DND-41 (cell line): Measurements from ENCODE around the gene ARFIP1.
"Not testable (repeated sequence)": the region's sequence is repeated elsewhere in the genome, so short reads cannot be mapped to it uniquely, and the experiment has no call there.

Experiments used
- ATAC-seq: fragments of 200-7000 bp; cut with Tn5 transposase; 3 replicates; pipeline ENCODE4 v1.9.1; 2021; ENCODE audit warnings: low read depth; ENCODE audit not compliant: insufficient read depth
- DNase-seq: peaks from one replicate; pipeline ENCODE4 v3.0.0-alpha.2; 2020
- H2AFZ ChIP-seq: 2 replicates; pipeline ENCODE4 v1.6.0; 2012; ENCODE audit warnings: low read depth, low read length
- H3K27ac ChIP-seq: 2 replicates; pipeline ENCODE4 v1.5.1; 2012; ENCODE audit warnings: low read length, inconsistent platforms
- H3K27me3 ChIP-seq: fragments of 200-600 bp; sonication (generic); 2 replicates; pipeline ENCODE4 v1.6.0; 2012; ENCODE audit warnings: low read length, mild to moderate bottlenecking, inconsistent platforms; ENCODE audit not compliant: insufficient read depth, poor library complexity
- H3K36me3 ChIP-seq: 2 replicates; pipeline ENCODE4 v1.5.1; 2012; ENCODE audit warnings: low read length, inconsistent platforms; ENCODE audit not compliant: insufficient read depth
- H3K4me1 ChIP-seq: 2 replicates; pipeline ENCODE4 v1.5.1; 2012; ENCODE audit warnings: mild to moderate bottlenecking, low read length; ENCODE audit not compliant: insufficient read depth
- H3K4me2 ChIP-seq: 2 replicates; pipeline ENCODE4 v1.6.0; 2012; ENCODE audit warnings: mild to moderate bottlenecking, moderate library complexity, low read length, inconsistent platforms; ENCODE audit not compliant: insufficient read depth
- H3K4me3 ChIP-seq, 2 experiments: fragments of 200-600 bp in 1 of 2; shearing (Covaris generic) in 1 of 2; 2 replicates each; pipeline ENCODE4 v1.5.1; 2012 to 2016; ENCODE audit warnings: inconsistent platforms in 2 of 2, low read length in 2 of 2, mild to moderate bottlenecking in 2 of 2, low read depth in 1 of 2, moderate library complexity in 1 of 2
- H3K79me2 ChIP-seq: 2 replicates; pipeline ENCODE4 v1.6.0; 2012; ENCODE audit warnings: low read length, inconsistent platforms; ENCODE audit not compliant: insufficient read depth
- H3K9ac ChIP-seq: 2 replicates; pipeline ENCODE4 v1.6.0; 2012; ENCODE audit warnings: low read depth, mild to moderate bottlenecking, inconsistent platforms, low read length, moderate library complexity
- H3K9me3 ChIP-seq: 2 replicates; pipeline ENCODE4 v1.5.1; 2012; ENCODE audit warnings: low read length, moderate library complexity, mild to moderate bottlenecking, inconsistent platforms; ENCODE audit not compliant: insufficient read depth, severe bottlenecking
- H4K20me1 ChIP-seq: 2 replicates; pipeline ENCODE4 v1.6.0; 2012; ENCODE audit warnings: low read length; ENCODE audit not compliant: insufficient read depth
- EZH2 ChIP-seq: IDR thresholded peaks from 3 replicates; pipeline ENCODE4 v1.6.1; 2012; ENCODE audit warnings: borderline replicate concordance, low read depth, mild to moderate bottlenecking, moderate library complexity, low read length, inconsistent platforms; ENCODE audit not compliant: severe bottlenecking
- TF ChIP-seq, protein P1 (sequence below): IDR thresholded peaks from 2 replicates; pipeline ENCODE4 v1.5.1; 2012; ENCODE audit warnings: borderline replicate concordance, low read length, moderate library complexity, mild to moderate bottlenecking; ENCODE audit not compliant: poor library complexity, severe bottlenecking; ENCODE audit errors: extremely low read depth

The ARFIP1 gene

DNA sequence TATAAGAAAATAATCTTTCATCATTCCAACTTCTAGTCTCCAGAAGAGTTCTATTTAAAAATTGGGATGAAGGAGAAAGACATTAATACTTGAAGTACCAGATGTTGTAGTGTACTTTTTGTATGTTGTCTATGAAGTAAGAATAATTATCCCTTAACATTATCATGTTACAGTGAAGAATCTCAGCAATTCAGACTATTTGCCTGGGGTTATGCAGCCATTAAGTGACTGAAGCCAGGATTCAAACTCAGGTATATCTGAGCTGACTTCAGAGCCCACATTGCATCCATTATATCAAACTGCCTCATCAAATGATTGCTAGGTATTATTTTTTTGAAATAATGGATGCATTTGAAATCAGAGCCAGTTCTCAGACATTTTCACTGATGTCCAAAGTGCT lies 80.3 kb downstream of the ARFIP1 start:
- DNase-seq (no peak), ATAC-seq (no peak)
- Histone ChIP-seq H2AFZ (no peak overlapping the region), H3K9ac (no peak overlapping the region), H3K9me3 (no peaks in the 10 kb centered on the region), H3K4me1 (no peaks in the 10 kb centered on the region), H3K27me3 (no peaks in the 10 kb centered on the region), H3K4me2 (no peak overlapping the region), H3K27ac (no peak overlapping the region), H4K20me1 (no peaks in the 10 kb centered on the region), H3K4me3 (no peak overlapping the region), H3K79me2 (no peaks in the 10 kb centered on the region), H3K36me3 (peaks cover 5% of the 10 kb centered on the region; the same call in 1 of the 2 replicates)
- no peak for TF ChIP-seq EZH2
- TF ChIP-seq, protein P1, sequence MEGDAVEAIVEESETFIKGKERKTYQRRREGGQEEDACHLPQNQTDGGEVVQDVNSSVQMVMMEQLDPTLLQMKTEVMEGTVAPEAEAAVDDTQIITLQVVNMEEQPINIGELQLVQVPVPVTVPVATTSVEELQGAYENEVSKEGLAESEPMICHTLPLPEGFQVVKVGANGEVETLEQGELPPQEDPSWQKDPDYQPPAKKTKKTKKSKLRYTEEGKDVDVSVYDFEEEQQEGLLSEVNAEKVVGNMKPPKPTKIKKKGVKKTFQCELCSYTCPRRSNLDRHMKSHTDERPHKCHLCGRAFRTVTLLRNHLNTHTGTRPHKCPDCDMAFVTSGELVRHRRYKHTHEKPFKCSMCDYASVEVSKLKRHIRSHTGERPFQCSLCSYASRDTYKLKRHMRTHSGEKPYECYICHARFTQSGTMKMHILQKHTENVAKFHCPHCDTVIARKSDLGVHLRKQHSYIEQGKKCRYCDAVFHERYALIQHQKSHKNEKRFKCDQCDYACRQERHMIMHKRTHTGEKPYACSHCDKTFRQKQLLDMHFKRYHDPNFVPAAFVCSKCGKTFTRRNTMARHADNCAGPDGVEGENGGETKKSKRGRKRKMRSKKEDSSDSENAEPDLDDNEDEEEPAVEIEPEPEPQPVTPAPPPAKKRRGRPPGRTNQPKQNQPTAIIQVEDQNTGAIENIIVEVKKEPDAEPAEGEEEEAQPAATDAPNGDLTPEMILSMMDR = no peak

DNA sequence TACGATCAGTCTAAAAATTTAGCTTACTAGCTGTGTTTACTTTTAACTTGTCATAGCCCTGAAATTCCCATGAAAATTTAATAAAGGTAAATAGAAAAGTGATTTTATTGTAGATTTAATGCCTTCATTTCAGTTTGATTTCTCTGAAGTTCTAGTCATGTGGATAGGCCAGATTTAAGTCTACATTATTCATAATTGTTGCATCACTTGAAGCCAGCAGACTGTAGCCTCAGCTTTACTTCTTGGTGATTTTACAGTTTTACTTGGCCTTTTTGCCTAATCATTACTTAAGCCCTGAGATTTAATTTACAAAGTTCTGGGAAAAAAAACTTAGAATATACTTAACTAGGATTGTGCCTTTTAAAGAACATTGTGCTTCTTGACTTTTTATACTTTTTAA lies 82.9 kb downstream of the ARFIP1 start:
- no peaks in the 10 kb centered on the region for H3K79me2 ChIP-seq
- no peak overlapping the region for H3K9ac ChIP-seq
- ATAC-seq (no peak), DNase-seq (no peak)
- H3K36me3 ChIP-seq = peaks cover 5% of the 10 kb centered on the region; the same call in 1 of the 2 replicates
- H3K4me1 ChIP-seq = no peaks in the 10 kb centered on the region
- no peaks in the 10 kb centered on the region for H3K27me3 ChIP-seq
- H3K9me3 ChIP-seq = no peaks in the 10 kb centered on the region
- no peak overlapping the region for H3K27ac ChIP-seq
- H3K4me2 ChIP-seq = no peak overlapping the region
- no peaks in the 10 kb centered on the region for H4K20me1 ChIP-seq
- TF ChIP-seq, protein P1 = no peak
- no peak for TF ChIP-seq EZH2
- H3K4me3 ChIP-seq = no peak overlapping the region
- H2AFZ ChIP-seq = no peak overlapping the region

DNA sequence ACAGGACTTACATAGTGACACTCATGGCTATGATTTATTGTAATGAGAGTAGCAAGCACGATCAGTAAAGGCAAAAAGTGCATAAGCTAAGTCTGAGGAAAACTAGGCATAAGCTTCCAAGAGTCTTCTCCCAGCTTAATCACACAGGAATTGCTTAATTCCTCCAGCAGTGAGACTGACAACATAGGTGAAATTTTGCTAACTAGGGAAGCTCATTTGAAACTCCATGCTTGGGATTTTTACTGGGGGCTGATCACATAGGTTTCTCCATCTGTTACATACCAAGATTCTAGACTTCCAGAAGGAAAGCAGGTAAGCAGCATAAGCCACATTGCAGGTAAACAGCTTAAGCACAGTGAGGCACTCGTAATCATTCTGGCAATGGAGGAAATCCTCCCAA lies 84.6 kb downstream of the ARFIP1 start:
- no peaks in the 10 kb centered on the region for H3K4me1 ChIP-seq
- no peak overlapping the region for H3K9ac ChIP-seq
- H3K36me3 ChIP-seq = peaks cover 5% of the 10 kb centered on the region; the same call in 1 of the 2 replicates
- no peak overlapping the region for H3K27ac ChIP-seq
- H2AFZ ChIP-seq = no peak overlapping the region
- no peak overlapping the region for H3K4me2 ChIP-seq
- DNase-seq (no peak), ATAC-seq (no peak)
- H3K27me3 ChIP-seq = no peaks in the 10 kb centered on the region
- H3K9me3 ChIP-seq = no peaks in the 10 kb centered on the region
- no peak overlapping the region for H3K4me3 ChIP-seq
- no peak for TF ChIP-seq EZH2
- TF ChIP-seq, protein P1 = no peak
- H3K79me2 ChIP-seq = no peaks in the 10 kb centered on the region
- H4K20me1 ChIP-seq = no peaks in the 10 kb centered on the region

DNA sequence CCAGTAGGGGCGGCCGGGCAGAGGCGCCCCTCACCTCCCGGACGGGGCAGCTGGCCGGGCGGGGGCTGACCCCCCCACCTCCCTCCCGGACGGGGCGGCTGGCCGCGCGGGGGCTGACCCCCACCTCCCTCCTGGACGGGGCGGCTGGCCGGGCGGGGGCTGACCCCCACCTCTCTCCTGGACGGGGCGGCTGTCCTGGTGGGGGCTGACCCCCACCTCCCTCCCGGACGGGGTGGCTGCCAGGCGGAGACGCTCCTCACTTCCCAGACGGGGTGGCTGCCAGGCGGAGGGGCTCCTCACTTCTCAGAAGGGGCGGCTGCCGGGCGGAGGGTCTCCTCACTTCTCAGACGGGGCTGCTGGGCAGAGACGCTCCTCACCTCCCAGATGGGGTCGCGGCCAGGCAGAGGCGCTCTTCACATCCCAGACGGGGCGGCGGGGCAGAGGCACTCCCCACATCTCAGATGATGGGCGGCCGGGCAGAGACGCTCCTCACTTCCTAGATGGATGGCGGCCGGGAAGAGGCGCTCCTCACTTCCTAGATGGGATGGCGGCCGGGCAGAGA lies 86.8 kb downstream of the ARFIP1 start:
- not testable (repeated sequence) for H3K4me1 ChIP-seq, H3K4me2 ChIP-seq, H3K79me2 ChIP-seq, ATAC-seq, H3K27ac ChIP-seq, H4K20me1 ChIP-seq, H3K9ac ChIP-seq, H3K27me3 ChIP-seq, DNase-seq, H3K9me3 ChIP-seq, H2AFZ ChIP-seq, H3K4me3 ChIP-seq, H3K36me3 ChIP-seq
